Mesothelial cell of epicardium (in vitro differentiated cells): ENCODE results near the gene MFSD12. TPM values are rescaled to one million over a fixed set of nuclear protein-coding genes. Genes with fewer than 3 reads are reported as not detected.
A peak's percentile ranks its signal among the peaks of the same experiment; 100 is the strongest.

Experiments
- DNase-seq, 2 experiments: peaks; one replicate each; pipeline ENCODE4 v3.0.0; 2021; ENCODE audit warnings: low spot score in 2 of 2; ENCODE audit not compliant: unreplicated experiment in 2 of 2
- H3K27ac Mint-ChIP-seq: 2 replicates; pipeline ENCODE4 v1.8.0; 2021; ENCODE audit warnings: mixed read lengths
- H3K27me3 Mint-ChIP-seq: 2 replicates; pipeline ENCODE4 v1.8.0; 2021; ENCODE audit warnings: low read depth, mixed read lengths
- H3K36me3 Mint-ChIP-seq: 2 replicates; pipeline ENCODE4 v1.8.0; 2021; ENCODE audit warnings: mixed read lengths
- H3K4me1 Mint-ChIP-seq: 2 replicates; pipeline ENCODE4 v1.8.0; 2021; ENCODE audit warnings: mixed read lengths
- H3K4me3 Mint-ChIP-seq: 2 replicates; pipeline ENCODE4 v1.8.0; 2021; ENCODE audit warnings: mild to moderate bottlenecking, moderate library complexity, mixed read lengths
- H3K9me3 Mint-ChIP-seq: 2 replicates; pipeline ENCODE4 v1.8.0; 2021; ENCODE audit warnings: mixed read lengths
- CTCF ChIP-seq: fragments of 200-600 bp; sonication (generic); IDR thresholded peaks from one replicate; pipeline ENCODE4 v1.5.0; 2021; ENCODE audit warnings: antibody characterized with exemption; ENCODE audit not compliant: unreplicated experiment
- total RNA-seq: library from RNA; stranded (reverse); gene quantifications from 3 replicates; pipeline ENCODE4 v1.2.1, GENCODE V29; 2021

Gene MFSD12
- total RNA-seq, 1 donor from 2014 or later, result 59.5 TPM

GRCh38 chr19:3504735-3505134 lies 52.7 kb downstream of the MFSD12 start:
- no peak for TF ChIP-seq CTCF
- no peak for DNase-seq
- Mint-ChIP-seq H3K27me3 (no peaks in the 10 kb centered on the region), H3K4me3 (peak overlapping the region; percentile 92), H3K9me3 (no peaks in the 10 kb centered on the region), H3K36me3 (peaks cover 6% of the 10 kb centered on the region), H3K27ac (peak overlapping the region; percentile 98), H3K4me1 (peaks cover 34% of the 10 kb centered on the region)

- no peak overlapping the region for H3K4me3 Mint-ChIP-seq
- peaks cover 29% of the 10 kb centered on the region for H3K4me1 Mint-ChIP-seq
- H3K27me3 Mint-ChIP-seq, result no peaks in the 10 kb centered on the region
These were observed 54.3 kb downstream of the MFSD12 start for GRCh38 chr19:3503036-3503572.

GRCh38 chr19:3501780-3502179 lies 55.6 kb downstream of the MFSD12 start:
- peaks cover 15% of the 10 kb centered on the region for H3K36me3 Mint-ChIP-seq
- H3K9me3 Mint-ChIP-seq, result peaks cover 4% of the 10 kb centered on the region
- no peak overlapping the region for H3K27ac Mint-ChIP-seq
- no peak for TF ChIP-seq CTCF
- no peaks in the 10 kb centered on the region for H3K27me3 Mint-ChIP-seq
- H3K4me3 Mint-ChIP-seq, result no peak overlapping the region
- peaks cover 19% of the 10 kb centered on the region for H3K4me1 Mint-ChIP-seq
- DNase-seq, result no peak

More at GRCh38 chr19:3503036-3503572, 54.3 kb downstream of the MFSD12 start:
- Mint-ChIP-seq H3K36me3 (peaks cover 3% of the 10 kb centered on the region), H3K9me3 (peaks cover under 1% of the 10 kb centered on the region), H3K27ac (no peak overlapping the region)
- no peak for TF ChIP-seq CTCF
- DNase-seq, result no peak

GRCh38 chr19:3500429-3501101 lies 56.8 kb downstream of the MFSD12 start, which contains the start of gene DOHH:
Gene DOHH (minus strand): TSS chr19:3500674. CDS start chr19:3496814, 3,860 bp downstream.
- no peak for TF ChIP-seq CTCF
- Mint-ChIP-seq H3K27me3 (no peaks in the 10 kb centered on the region), H3K4me1 (peaks cover 16% of the 10 kb centered on the region), H3K27ac (peak within 1 kb of the TSS; percentile 95), H3K9me3 (peaks cover 4% of the 10 kb centered on the region), H3K4me3 (peak within 1 kb of the TSS; percentile 87), H3K36me3 (peaks cover 15% of the 10 kb centered on the region)
- peak; percentile 83 to 94 for DNase-seq

- H3K27ac Mint-ChIP-seq, result peak overlapping the region; percentile 95
- H3K4me3 Mint-ChIP-seq, result peak overlapping the region; percentile 87
- no peak for TF ChIP-seq CTCF
These were observed 57.5 kb downstream of the MFSD12 start for GRCh38 chr19:3499738-3500428.

More at GRCh38 chr19:3499738-3500428, 57.5 kb downstream of the MFSD12 start:
- Mint-ChIP-seq H3K27me3 (no peaks in the 10 kb centered on the region), H3K4me1 (peaks cover 13% of the 10 kb centered on the region), H3K36me3 (peaks cover 18% of the 10 kb centered on the region), H3K9me3 (peaks cover 4% of the 10 kb centered on the region)
- no peak for DNase-seq
